H9 (cell line): ENCODE measurements around the gene MYO5B. TPM values are rescaled to one million over a fixed set of nuclear protein-coding genes. Genes with fewer than 3 reads are reported as not detected.

Experiments used
- DNase-seq: peaks from one replicate; pipeline ENCODE4 v3.0.0-alpha.2; 2017
- H2AFZ ChIP-seq: one replicate; pipeline ENCODE4 v1.6.1; 2013; ENCODE audit warnings: mild to moderate bottlenecking, low read length, control low read depth, moderate library complexity
- H2AK5ac ChIP-seq: 2 replicates; pipeline ENCODE4 v1.6.1; 2013; ENCODE audit warnings: low read length, control low read depth, mixed read lengths; ENCODE audit not compliant: insufficient read length
- H2BK120ac ChIP-seq: one replicate; pipeline ENCODE4 v1.6.1; 2013; ENCODE audit warnings: low read depth, mild to moderate bottlenecking, low read length, control low read depth, inconsistent platforms; ENCODE audit not compliant: poor library complexity, severe bottlenecking
- H2BK12ac ChIP-seq: 2 replicates; pipeline ENCODE4 v1.6.1; 2013; ENCODE audit warnings: low read length, control low read depth, mixed read lengths, low read depth; ENCODE audit not compliant: insufficient read length
- H2BK15ac ChIP-seq: 2 replicates; pipeline ENCODE4 v1.6.1; 2013; ENCODE audit warnings: low read depth, low read length, control low read depth
- H2BK20ac ChIP-seq: one replicate; pipeline ENCODE4 v1.6.1; 2013; ENCODE audit warnings: low read depth, mild to moderate bottlenecking, low read length, control low read depth, inconsistent platforms; ENCODE audit not compliant: poor library complexity, severe bottlenecking
- H2BK5ac ChIP-seq: 2 replicates; pipeline ENCODE4 v1.6.1; 2013; ENCODE audit warnings: low read length, control low read depth, mixed read lengths; ENCODE audit not compliant: insufficient read length
- H3K14ac ChIP-seq: 2 replicates; pipeline ENCODE4 v1.6.1; 2013; ENCODE audit warnings: low read length, control low read depth; ENCODE audit not compliant: insufficient read depth
- H3K18ac ChIP-seq: 2 replicates; pipeline ENCODE4 v1.6.1; 2013; ENCODE audit warnings: low read depth, mild to moderate bottlenecking, mixed read lengths, low read length, control low read depth; ENCODE audit not compliant: insufficient read length
- H3K23ac ChIP-seq: 2 replicates; pipeline ENCODE4 v1.6.1; 2013; ENCODE audit warnings: low read length, control low read depth, mixed read lengths, low read depth; ENCODE audit not compliant: insufficient read length
- H3K23me2 ChIP-seq: 2 replicates; pipeline ENCODE4 v1.6.1; 2013; ENCODE audit warnings: low read depth, mild to moderate bottlenecking, mixed read lengths, low read length, control low read depth; ENCODE audit not compliant: insufficient read length, poor library complexity, severe bottlenecking
- H3K27ac ChIP-seq: 2 replicates; pipeline ENCODE4 v1.5.1; 2013; ENCODE audit warnings: low read length, control low read depth, mixed read lengths, low read depth; ENCODE audit not compliant: insufficient read length
- H3K27me3 ChIP-seq: 2 replicates; pipeline ENCODE4 v1.6.1; 2013; ENCODE audit warnings: low read length, control low read depth, inconsistent platforms; ENCODE audit not compliant: insufficient read depth
- H3K4ac ChIP-seq: 2 replicates; pipeline ENCODE4 v1.6.1; 2013; ENCODE audit warnings: low read depth, mild to moderate bottlenecking, control low read depth, inconsistent platforms, low read length, moderate library complexity
- H3K4me1 ChIP-seq: 2 replicates; pipeline ENCODE4 v1.6.1; 2013; ENCODE audit warnings: low read length, control low read depth, inconsistent platforms; ENCODE audit not compliant: insufficient read depth
- H3K4me2 ChIP-seq: 2 replicates; pipeline ENCODE4 v1.6.1; 2013; ENCODE audit warnings: low read length, control low read depth, mixed read lengths; ENCODE audit not compliant: insufficient read length, insufficient read depth
- H3K56ac ChIP-seq: 2 replicates; pipeline ENCODE4 v1.6.1; 2013; ENCODE audit warnings: low read depth, mild to moderate bottlenecking, mixed read lengths, low read length, control low read depth; ENCODE audit not compliant: insufficient read length
- H3K79me1 ChIP-seq: 2 replicates; pipeline ENCODE4 v1.6.1; 2013; ENCODE audit warnings: low read depth, mild to moderate bottlenecking, moderate library complexity, low read length, control low read depth, inconsistent platforms; ENCODE audit not compliant: insufficient read depth, poor library complexity, severe bottlenecking
- H3K79me2 ChIP-seq: 2 replicates; pipeline ENCODE4 v1.6.1; 2013; ENCODE audit warnings: low read length, control low read depth, inconsistent platforms; ENCODE audit not compliant: insufficient read depth
- H3K9ac ChIP-seq: 2 replicates; pipeline ENCODE4 v1.6.1; 2013; ENCODE audit warnings: low read length, control low read depth, mixed read lengths; ENCODE audit not compliant: insufficient read length; ENCODE audit errors: extremely low read depth
- H3K9me3 ChIP-seq: one replicate; pipeline ENCODE4 v1.6.1; 2013; ENCODE audit warnings: low read depth, low read length, inconsistent platforms; ENCODE audit not compliant: control insufficient read depth
- H3T11ph ChIP-seq: one replicate; pipeline ENCODE4 v1.6.1; 2013; ENCODE audit warnings: mild to moderate bottlenecking, low read length, control low read depth, inconsistent platforms
- H4K20me1 ChIP-seq: one replicate; pipeline ENCODE4 v1.6.1; 2013; ENCODE audit not compliant: control insufficient read depth, insufficient read length, insufficient read depth
- H4K5ac ChIP-seq: 2 replicates; pipeline ENCODE4 v1.6.1; 2013; ENCODE audit warnings: low read depth, mild to moderate bottlenecking, mixed read lengths, low read length, control low read depth; ENCODE audit not compliant: insufficient read length
- H4K8ac ChIP-seq: replicated peaks from 2 replicates; pipeline ENCODE4 v1.6.1; 2013; ENCODE audit warnings: low read length, control low read depth, mixed read lengths, low read depth; ENCODE audit not compliant: insufficient read length
- H4K91ac ChIP-seq: 2 replicates; pipeline ENCODE4 v1.6.1; 2013; ENCODE audit warnings: low read depth, mild to moderate bottlenecking, moderate library complexity, mixed read lengths, low read length, control low read depth; ENCODE audit not compliant: insufficient read length
- H3K27ac Mint-ChIP-seq, 3 experiments: 2 replicates in 2 of 3; 3 replicates in 1 of 3; pipeline ENCODE4 v1.8.0; 2020 to 2021; ENCODE audit warnings: mixed read lengths in 3 of 3, mild to moderate bottlenecking in 1 of 3, moderate library complexity in 1 of 3
- H3K27me3 Mint-ChIP-seq: 2 replicates; pipeline ENCODE4 v1.8.0; 2021; ENCODE audit warnings: low read depth, mild to moderate bottlenecking, moderate library complexity, mixed read lengths
- H3K36me3 Mint-ChIP-seq, 3 experiments: 2 replicates in 2 of 3; 3 replicates in 1 of 3; pipeline ENCODE4 v1.8.0; 2020 to 2021; ENCODE audit warnings: low read depth in 3 of 3, mixed read lengths in 3 of 3; ENCODE audit not compliant: insufficient read depth in 1 of 3
- H3K4me1 Mint-ChIP-seq, 2 experiments: 2 replicates each; pipeline ENCODE4 v1.8.0; 2020; ENCODE audit warnings: mixed read lengths in 2 of 2
- H3K4me3 Mint-ChIP-seq, 2 experiments: 2 replicates in 1 of 2; 3 replicates in 1 of 2; pipeline ENCODE4 v1.8.0; 2020 to 2021; ENCODE audit warnings: mild to moderate bottlenecking in 2 of 2, mixed read lengths in 2 of 2, moderate library complexity in 1 of 2
- H3K9me3 Mint-ChIP-seq, 2 experiments: 2 replicates in 1 of 2; 3 replicates in 1 of 2; pipeline ENCODE4 v1.8.0; 2020; ENCODE audit warnings: mild to moderate bottlenecking in 2 of 2, mixed read lengths in 2 of 2, moderate library complexity in 1 of 2
- CTCF ChIP-seq: fragments of 200-600 bp; sonication (generic); conservative IDR thresholded peaks from 3 replicates; pipeline ENCODE4 v1.8.0; 2021; ENCODE audit warnings: antibody characterized with exemption, mild to moderate bottlenecking
- WGBS: extraction: QIAGEN DNeasy Blood & Tissue Kit; methylation state at CpG from one replicate; pipeline ENCODE4 v1.1.7; 2013; ENCODE audit warnings: missing lambda C conversion rate, low lambda C conversion rate, mixed read lengths; ENCODE audit not compliant: insufficient read length; ENCODE audit errors: extremely low coverage; 5-methylcytosine and 5-hydroxymethylcytosine counted together
- total RNA-seq: library from RNA; stranded (reverse); gene quantifications from 2 replicates; pipeline ENCODE4 v1.2.1, GENCODE V29; 2021

The MYO5B gene
- total RNA-seq, 1 experiment from 2014 or later = 9.3 TPM

- Histone ChIP-seq H3K27ac (no peak overlapping the region), H4K20me1 (no peaks in the 10 kb centered on the region), H4K91ac (no peak overlapping the region), H3K18ac (no peak overlapping the region), H3K14ac (no peak overlapping the region), H2BK12ac (no peak overlapping the region), H2AK5ac (no peak overlapping the region), H3K4me1 (peaks cover 4% of the 10 kb centered on the region; the same call in 1 of the 2 replicates), H3K56ac (no peak overlapping the region), H3K27me3 (no peaks in the 10 kb centered on the region), H3K4me2 (no peak overlapping the region), H2BK20ac (no peak overlapping the region), H2BK5ac (no peak overlapping the region), H3K9ac (no peak overlapping the region), H2BK15ac (no peak overlapping the region), H2AFZ (no peak overlapping the region), H4K5ac (no peak overlapping the region), H3K23me2 (no peaks in the 10 kb centered on the region), H3K79me2 (no peaks in the 10 kb centered on the region), H3K9me3 (no peaks in the 10 kb centered on the region), H2BK120ac (no peak overlapping the region), H4K8ac (no peak overlapping the region), H3K23ac (no peak overlapping the region), H3T11ph (no peak overlapping the region), H3K79me1 (no peaks in the 10 kb centered on the region), H3K4ac (no peak overlapping the region)
- DNase-seq = no peak
- Mint-ChIP-seq H3K36me3 (no peaks in the 10 kb centered on the region), H3K27me3 (no peaks in the 10 kb centered on the region; the same call in 1 of the 2 replicates), H3K4me1 (peaks cover 7 to 9% of the 10 kb centered on the region in 2 experiments; a peak in 3 of 4 replicates), H3K27ac (no peak overlapping the region), H3K4me3 (no peak overlapping the region), H3K9me3 (no peaks in the 10 kb centered on the region)
- WGBS = no CpG with 5 or more reads among the region's 6 CpGs
- TF ChIP-seq CTCF = no peak
Observed at GRCh38 chr18:49997558-49997957, 197.4 kb downstream of the MYO5B start.
